ENCODE results near the gene ITIH4.

The ITIH4 gene

GRCh38 chr3:52830535-52831258, at the start of gene ITIH4:
Gene ITIH4 (minus strand): TSS chr3:52830672. CDS start chr3:52830642, 30 bp downstream.
- no peak for DNase-seq

GRCh38 chr3:52880047-52880446, 49.6 kb upstream of the ITIH4 start:
- DNase-seq, result no peak

GRCh38 chr3:52879581-52879980, 49.1 kb upstream of the ITIH4 start:
- no peak for DNase-seq

GRCh38 chr3:52879090-52879489, 48.6 kb upstream of the ITIH4 start:
- DNase-seq, result no peak

GRCh38 chr3:52877085-52877484, 46.6 kb upstream of the ITIH4 start:
- no peak for DNase-seq

DNA sequence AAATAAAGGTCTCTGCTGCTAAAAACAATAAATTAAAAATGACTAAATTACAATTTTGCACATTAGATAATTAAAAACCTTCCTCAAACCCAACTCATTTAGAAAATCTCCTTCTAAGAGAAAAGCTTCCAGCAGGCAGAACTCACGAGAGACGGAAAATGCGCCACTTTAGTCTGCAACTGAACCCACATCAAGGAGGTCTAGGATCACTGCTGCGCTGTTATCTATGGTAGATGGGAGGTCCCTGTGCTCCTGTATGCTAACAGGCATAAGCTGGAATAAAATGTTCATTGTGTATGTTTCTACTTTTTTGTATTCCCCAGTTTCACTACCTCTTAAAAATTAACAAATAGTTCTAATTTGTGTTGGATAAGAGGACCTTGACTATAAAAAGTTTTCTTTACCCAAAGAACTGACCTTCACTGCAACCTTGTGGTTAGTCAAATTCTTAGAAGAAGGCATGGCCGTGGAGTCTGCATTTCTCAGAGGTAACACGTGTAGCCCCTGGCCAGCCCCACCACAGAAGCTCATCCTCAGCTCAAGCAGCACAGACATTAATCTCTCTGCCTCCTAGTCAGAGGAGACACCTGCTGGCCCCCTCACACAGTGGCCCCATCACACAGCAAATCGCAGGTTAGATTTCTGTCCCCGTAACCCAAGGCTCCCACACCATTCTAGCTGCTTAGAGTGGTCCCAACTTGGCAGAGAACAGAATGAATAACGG, 44.6 kb upstream of the ITIH4 start:
- DNase-seq, result no peak

DNA sequence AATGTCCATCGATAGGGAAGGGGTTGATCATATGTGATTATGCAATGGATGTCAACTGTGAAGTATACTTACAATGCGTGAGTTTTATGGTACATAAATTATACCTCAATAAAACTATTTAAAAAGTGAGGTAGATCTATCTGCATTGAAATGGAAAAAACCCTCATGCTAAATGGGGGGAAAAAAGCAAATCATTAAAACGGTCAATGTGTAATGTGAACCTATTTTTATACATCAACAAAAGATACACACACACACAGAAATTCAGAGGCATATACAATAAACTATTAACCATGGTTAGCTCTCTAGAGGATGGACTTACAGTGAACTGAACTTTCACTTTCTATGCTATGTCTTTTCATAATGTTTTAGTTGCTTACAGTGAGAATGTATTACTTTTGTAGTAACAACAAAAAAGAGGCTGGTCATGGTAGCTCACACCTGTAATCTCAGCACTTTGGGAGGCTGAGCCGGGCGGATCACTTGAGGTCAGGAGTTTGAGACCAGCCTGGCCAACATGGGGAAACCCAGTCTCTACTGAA, 43.8 kb upstream of the ITIH4 start:
- DNase-seq, result no peak

DNA sequence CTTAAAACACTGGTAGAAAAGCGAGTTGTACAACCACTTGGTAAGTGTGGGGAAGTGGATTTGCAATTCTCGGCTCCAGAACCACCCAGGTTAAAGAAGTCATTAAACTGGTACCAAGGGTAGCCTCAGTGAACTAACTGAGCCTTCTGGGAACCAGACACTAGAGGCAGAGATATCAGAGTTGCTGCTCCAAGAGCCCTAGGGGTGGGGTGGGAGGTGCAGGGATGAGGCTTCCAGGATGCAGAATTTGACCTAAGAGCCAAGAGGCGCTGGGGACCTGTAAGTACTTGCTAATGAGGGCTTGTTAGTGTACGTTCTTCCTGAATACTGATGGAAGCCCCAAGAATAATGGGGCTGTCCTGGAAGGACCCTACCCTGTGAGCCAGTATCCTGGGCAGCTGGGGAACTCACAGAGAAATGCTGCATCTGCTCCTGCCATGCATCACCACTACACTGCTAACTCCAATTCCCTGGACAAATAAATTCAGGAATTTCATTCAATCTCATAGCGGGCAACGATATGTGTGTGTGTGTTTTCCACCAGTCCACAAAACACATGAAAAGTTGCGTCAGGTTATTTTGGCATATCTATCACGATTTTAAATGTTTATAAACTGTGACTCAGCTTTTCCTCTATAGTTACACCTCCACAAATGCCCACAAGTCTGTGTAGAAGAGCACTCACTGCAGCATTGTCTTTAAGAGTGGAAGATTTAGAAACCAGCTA, 43.1 kb upstream of the ITIH4 start:
- no peak for DNase-seq

DNA sequence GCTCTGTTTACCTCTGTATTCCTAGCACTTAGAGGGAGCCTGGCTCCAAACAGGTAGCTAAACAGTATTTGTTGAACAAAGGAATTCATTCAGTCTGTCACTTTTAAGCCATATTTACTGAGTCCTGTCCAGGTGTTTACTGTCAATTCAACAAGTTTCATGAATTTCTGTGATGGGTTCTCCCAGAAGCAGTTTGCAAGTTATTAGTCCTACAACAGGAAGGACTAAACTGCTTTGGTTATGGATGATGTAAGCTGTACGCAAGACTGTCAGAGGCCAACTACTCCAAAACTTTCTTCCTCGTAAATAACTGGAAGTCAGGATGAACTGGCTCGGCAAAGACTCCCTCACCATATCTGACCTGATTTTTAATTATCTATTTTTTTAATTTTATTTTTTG, 41.8 kb upstream of the ITIH4 start:
- DNase-seq, result no peak

DNA sequence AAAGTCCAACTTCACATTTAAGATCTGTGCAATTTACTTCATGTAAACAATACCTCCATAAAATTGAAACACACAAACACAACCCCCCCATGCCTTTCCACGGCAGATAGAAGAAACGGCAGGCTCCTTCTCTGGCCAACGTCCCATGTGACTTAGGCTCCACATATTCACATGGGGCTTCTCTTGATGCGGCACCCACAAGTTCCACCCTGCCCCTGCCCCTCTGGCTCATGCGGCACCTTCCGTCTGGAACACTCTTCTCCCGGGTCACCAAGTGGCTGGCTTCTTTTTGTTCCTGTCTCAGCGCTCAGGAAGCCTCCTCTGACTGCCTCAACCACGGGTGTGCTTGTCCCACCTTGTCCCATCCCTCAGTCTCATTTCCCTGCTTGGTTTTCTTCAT, 41.3 kb upstream of the ITIH4 start:
- DNase-seq, result no peak

DNA sequence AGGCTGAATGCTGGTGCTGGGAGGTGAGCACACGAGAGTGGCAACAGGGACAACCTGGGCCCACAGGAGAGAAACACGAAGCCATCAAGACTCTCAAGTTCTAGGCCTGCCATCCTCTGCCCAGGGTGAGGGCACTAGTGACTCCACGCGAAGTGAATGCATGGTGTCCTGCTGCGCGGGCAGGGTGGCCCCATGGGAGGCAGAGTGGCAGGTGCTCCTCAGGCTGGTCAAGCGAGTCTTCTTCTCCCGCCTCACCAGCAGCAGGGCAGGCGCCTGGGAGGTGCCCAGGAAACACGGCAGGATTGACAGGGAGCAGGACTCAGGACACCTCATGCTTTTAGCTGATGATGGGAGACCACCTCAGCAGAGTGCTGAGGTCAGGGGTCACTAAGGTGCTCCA, 40.0 kb upstream of the ITIH4 start:
- no peak for DNase-seq

DNA sequence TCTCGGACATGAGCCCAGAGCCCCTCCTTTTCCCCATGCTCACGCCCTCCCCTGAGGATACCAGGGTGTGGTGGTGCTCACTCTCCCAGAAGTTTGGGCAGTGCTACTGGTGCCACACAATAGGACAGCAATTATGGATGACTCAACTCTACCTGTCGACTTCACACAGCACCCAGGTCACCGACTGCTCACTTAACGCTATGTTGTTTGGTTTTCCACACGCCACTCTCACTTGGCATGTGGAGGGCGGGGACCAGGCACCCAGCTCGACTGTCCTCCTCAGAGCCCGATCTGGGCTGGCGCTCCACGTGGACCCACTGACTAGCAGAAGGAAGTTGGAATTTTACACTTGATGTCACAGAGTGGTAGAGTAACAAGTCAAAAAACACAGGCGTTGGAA, 36.0 kb upstream of the ITIH4 start:
- DNase-seq, result no peak

GRCh38 chr3:52865994-52866393, 35.5 kb upstream of the ITIH4 start:
- no peak for DNase-seq

DNA sequence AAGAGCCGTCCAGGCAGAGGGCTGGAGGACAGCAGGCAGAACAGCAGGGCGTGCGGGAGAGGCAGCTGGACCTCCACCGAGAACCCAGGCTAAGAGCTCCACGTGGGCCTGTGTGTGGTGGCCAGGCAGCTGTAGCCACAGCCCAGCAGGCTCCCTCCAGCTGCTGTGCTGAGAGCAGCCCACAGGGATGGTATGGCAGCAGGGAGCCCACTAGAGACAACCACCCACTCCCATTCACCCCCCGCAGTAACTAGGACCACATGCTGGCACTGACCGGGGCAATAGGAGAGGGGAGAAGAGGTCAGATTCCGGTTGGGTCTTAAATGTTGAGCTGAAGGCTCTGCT, 29.9 kb upstream of the ITIH4 start:
- no peak for DNase-seq

- no peak for DNase-seq
These were observed 29.4 kb upstream of the ITIH4 start for GRCh38 chr3:52859686-52860423.

GRCh38 chr3:52857864-52858263, 27.4 kb upstream of the ITIH4 start:
- no peak for DNase-seq

DNA sequence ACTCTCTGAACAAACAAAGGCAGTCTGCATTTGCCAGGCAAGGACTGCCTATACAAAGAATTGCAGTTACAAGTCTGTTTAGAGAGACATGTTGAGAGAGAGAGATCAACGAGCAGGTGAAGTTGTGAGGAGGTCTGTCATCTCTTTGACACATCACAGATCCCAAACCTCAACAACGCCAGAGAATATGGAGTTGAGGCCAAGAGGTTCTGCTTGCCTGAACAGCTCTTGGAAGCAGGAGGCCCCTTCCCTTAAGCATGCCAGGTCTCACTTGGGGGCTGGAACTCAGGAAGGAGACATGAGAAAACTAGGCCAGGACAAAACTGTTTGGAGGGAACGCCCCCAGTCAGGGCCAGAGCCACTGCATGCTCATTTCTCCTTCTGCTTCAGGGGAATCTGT, 26.7 kb upstream of the ITIH4 start:
- no peak for DNase-seq

- no peak for DNase-seq
These were observed 26.2 kb upstream of the ITIH4 start for GRCh38 chr3:52856666-52857065.

DNA sequence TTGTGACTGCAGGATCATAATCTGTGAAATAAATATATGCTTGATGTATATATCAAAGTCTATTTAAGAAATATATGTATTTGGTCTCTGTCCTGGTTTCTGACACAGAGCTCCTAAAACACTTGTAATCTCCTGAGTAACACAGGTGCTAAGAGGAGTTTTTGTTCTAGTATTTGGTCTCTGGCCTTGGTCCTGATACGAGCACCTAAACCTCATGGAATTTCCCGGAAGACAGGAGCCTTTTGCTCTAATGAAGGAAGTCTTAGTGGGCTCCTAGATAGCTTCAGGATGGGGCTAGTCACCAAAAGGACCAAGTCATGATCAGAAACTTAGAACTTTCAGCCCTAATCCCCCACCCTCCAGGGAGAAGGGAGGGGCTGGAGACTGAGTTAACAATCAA, 23.5 kb upstream of the ITIH4 start:
- no peak for DNase-seq

- no peak for DNase-seq
These were observed 21.9 kb upstream of the ITIH4 start for GRCh38 chr3:52852419-52852818.

DNA sequence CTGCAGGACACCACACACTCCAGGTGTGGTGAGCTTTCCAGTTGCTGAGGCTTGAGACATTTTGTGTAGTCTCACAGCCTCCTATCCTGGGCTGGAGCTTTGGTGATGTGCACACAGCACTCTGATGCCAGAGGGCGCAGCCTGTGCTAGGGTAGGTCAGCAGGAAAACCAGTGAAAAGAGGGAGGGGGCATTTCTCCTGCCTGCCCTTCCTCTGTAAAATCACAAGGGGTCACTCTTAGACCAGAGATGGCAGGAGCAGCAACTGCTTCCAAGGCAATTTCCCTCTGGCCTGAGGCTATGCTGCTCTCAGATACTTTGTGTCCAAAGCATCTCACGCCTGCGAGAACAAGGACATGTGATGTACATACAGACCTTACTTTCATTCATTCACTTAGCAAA, 20.9 kb upstream of the ITIH4 start:
- DNase-seq, result peak in 1 of 4 experiments; percentile 2

DNA sequence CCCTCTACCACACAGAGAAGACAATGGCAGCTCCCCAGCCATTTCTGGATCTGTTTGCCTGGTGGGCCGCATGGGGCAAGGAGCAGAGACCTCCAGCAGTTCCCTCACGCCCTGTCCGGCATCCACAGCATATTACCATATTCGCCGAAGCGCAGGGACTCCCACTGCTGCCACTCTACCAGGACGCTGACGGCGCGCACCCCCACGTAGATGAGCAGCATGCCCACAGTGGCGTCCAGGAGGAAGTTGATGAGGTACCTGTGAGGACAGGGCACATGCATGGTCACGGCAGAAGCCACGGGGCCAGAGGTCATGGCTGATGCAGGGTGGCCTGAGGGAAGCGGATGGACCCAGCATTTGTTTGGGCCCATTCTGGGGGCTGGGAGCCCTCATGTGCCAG, 19.2 kb upstream of the ITIH4 start:
- DNase-seq, result no peak

- no peak for DNase-seq
These were observed 18.1 kb upstream of the ITIH4 start for GRCh38 chr3:52848617-52849016.
